ENCODE measurements around the gene MTMR8.

- TF ChIP-seq CTCF (optimal IDR thresholded peaks at IDR 0.05 in 1 of 3, IDR thresholded peaks at IDR 0.05 in 1 of 3, conservative IDR thresholded peaks at IDR 0.05 in 1 of 3; ENCODE audit: extremely low read depth in 1 of 3, insufficient read depth in 2 of 3, low read length in 3 of 3) (no peak), EZH2 (IDR thresholded peaks at IDR 0.05; ENCODE audit: low read length) (no peak)
Observed at GRCh38 chrX:64338296-64338695, 57.0 kb downstream of the MTMR8 start.

Measured in keratinocyte (primary cell).